B cell (primary cell): ENCODE results near the gene PSMD5. TPM values are rescaled to one million over a fixed set of nuclear protein-coding genes. Genes with fewer than 3 reads are reported as not detected.

Source experiments
- ATAC-seq: fragments of 200-7000 bp; cut with Tn5 transposase; one replicate; pipeline ENCODE4 v1.10.0; 2021; ENCODE audit warnings: low read depth, mild to moderate bottlenecking, moderate number of reproducible peaks, moderate library complexity
- CTCF ChIA-PET: fragments of 350-600 bp; sonication (Branson Sonifier 250); formaldehyde crosslinking; loops from one replicate; lab custom pipeline; 2021; ENCODE audit warnings: antibody characterized with exemption, inconsistent platforms; lab: Charles Lee
- POLR2A ChIA-PET: fragments of 350-600 bp; sonication (Branson Sonifier 250); formaldehyde crosslinking; loops from one replicate; lab custom pipeline; 2021; ENCODE audit warnings: antibody characterized with exemption; lab: Charles Lee
- DNase-seq: peaks from one replicate; pipeline ENCODE4 v3.0.0; 2013
- H2AFZ ChIP-seq: 2 replicates; pipeline ENCODE4 v1.6.1; 2012; ENCODE audit warnings: mild to moderate bottlenecking, low read depth, low read length; ENCODE audit not compliant: insufficient read depth, poor library complexity, severe bottlenecking
- H3K27ac ChIP-seq, 2 donors: 1 replicate in 1 of 2; 2 replicates in 1 of 2; pipeline ENCODE4 v1.5.1; 2012 to 2013; ENCODE audit warnings: low read length in 2 of 2, mild to moderate bottlenecking in 2 of 2, moderate library complexity in 1 of 2
- H3K27me3 ChIP-seq, 4 experiments: fragments of 200-600 bp in 1 of 4; sonication (generic) in 1 of 4; replicated peaks in 1 of 4; 1 replicate in 2 of 4; 2 replicates in 2 of 4; pipeline versions ENCODE4 v1.6.1 to v1.7.0; 2013 to 2016; ENCODE audit warnings: low read length in 3 of 4, mild to moderate bottlenecking in 2 of 4, mixed read lengths in 1 of 4, moderate library complexity in 1 of 4; ENCODE audit not compliant: insufficient read depth in 4 of 4, control insufficient read depth in 3 of 4; ENCODE audit errors: control extremely low read depth in 1 of 4
- H3K36me3 ChIP-seq, 2 experiments: replicated peaks in 1 of 2; 1 replicate in 1 of 2; 2 replicates in 1 of 2; pipeline versions ENCODE4 v1.6.1 to v1.7.1; 2013; ENCODE audit warnings: low read length in 1 of 2; ENCODE audit not compliant: insufficient read depth in 2 of 2, control insufficient read depth in 1 of 2; ENCODE audit errors: control extremely low read depth in 1 of 2, extremely low read depth in 1 of 2
- H3K4me1 ChIP-seq, 2 donors: fragments of 200-600 bp in 1 of 2; sonication (generic) in 1 of 2; 1 replicate in 1 of 2; 2 replicates in 1 of 2; pipeline versions ENCODE4 v1.5.1 to v1.6.1; 2013 to 2017; ENCODE audit warnings: low read length in 2 of 2; ENCODE audit not compliant: control insufficient read depth in 2 of 2, insufficient read depth in 2 of 2
- H3K4me2 ChIP-seq: replicated peaks from 2 replicates; pipeline ENCODE3; 2012; ENCODE audit warnings: mild to moderate bottlenecking, low read depth, low read length; ENCODE audit not compliant: poor library complexity, severe bottlenecking
- H3K4me3 ChIP-seq, 5 experiments: fragments of 200-600 bp in 1 of 5; sonication (generic) in 1 of 5; 1 replicate in 3 of 5; 2 replicates in 2 of 5; pipeline versions ENCODE4 v1.5.1 to v1.7.0; 2011 to 2016; ENCODE audit warnings: low read length in 4 of 5, mild to moderate bottlenecking in 4 of 5, low read depth in 2 of 5, control low read depth in 1 of 5, moderate library complexity in 1 of 5; ENCODE audit not compliant: insufficient read depth in 1 of 5; ENCODE audit errors: control extremely low read depth in 1 of 5, extremely low read depth in 1 of 5
- H3K79me2 ChIP-seq: fragments of 200-600 bp; sonication (generic); one replicate; pipeline ENCODE4 v1.6.0; 2016; ENCODE audit warnings: low read length; ENCODE audit not compliant: control insufficient read depth, insufficient read depth
- H3K9ac ChIP-seq: fragments of 200-600 bp; sonication (generic); 2 replicates; pipeline ENCODE4 v1.6.1; 2017; ENCODE audit warnings: mild to moderate bottlenecking, low read length, moderate library complexity
- H3K9me3 ChIP-seq, 3 donors: one replicate each; pipeline versions ENCODE4 v1.6.1 to v1.7.1; 2013; ENCODE audit warnings: low read length in 2 of 3; ENCODE audit not compliant: control insufficient read depth in 2 of 3, insufficient read depth in 1 of 3; ENCODE audit errors: control extremely low read depth in 1 of 3
- H4K20me1 ChIP-seq: 2 replicates; pipeline ENCODE4 v1.6.0; 2012; ENCODE audit warnings: mild to moderate bottlenecking, low read length; ENCODE audit not compliant: insufficient read depth, control insufficient read depth, poor library complexity, severe bottlenecking
- H3K27ac Mint-ChIP-seq: one replicate; pipeline ENCODE4 v1.8.0; 2021; ENCODE audit warnings: mixed read lengths
- H3K27me3 Mint-ChIP-seq: one replicate; pipeline ENCODE4 v1.8.0; 2021; ENCODE audit warnings: mixed read lengths
- H3K4me1 Mint-ChIP-seq: one replicate; pipeline ENCODE4 v1.8.0; 2021; ENCODE audit warnings: mixed read lengths
- H3K4me3 Mint-ChIP-seq: one replicate; pipeline ENCODE4 v1.8.0; 2021; ENCODE audit warnings: mixed read lengths
- H3K9me3 Mint-ChIP-seq: one replicate; pipeline ENCODE4 v1.8.0; 2022; ENCODE audit warnings: mixed read lengths; ENCODE audit not compliant: insufficient read depth
- EZH2 ChIP-seq: IDR thresholded peaks from 2 replicates; pipeline ENCODE4 v1.6.1; 2012; ENCODE audit warnings: borderline replicate concordance, low read depth, mild to moderate bottlenecking, moderate library complexity, low read length; ENCODE audit not compliant: insufficient read depth, poor library complexity, severe bottlenecking
- WGBS: methylation state at CpG from one replicate; pipeline ENCODE4 v1.1.5; 2013; ENCODE audit warnings: missing lambda C conversion rate; ENCODE audit not compliant: insufficient coverage; 5-methylcytosine and 5-hydroxymethylcytosine counted together
- intact Hi-C: fragments of 100-400 bp; cut with micrococcal nuclease; formaldehyde crosslinking; loops from one replicate; pipeline ENCODE4 v1.10.0; 2022
- polyA plus RNA-seq: library from polyadenylated mRNA; depleted of rRNA; stranded (reverse); fragments of >200 nt; gene quantifications from 2 replicates; pipeline ENCODE4 v1.2.3, GENCODE V29; 2012
- total RNA-seq, 2 donors: library from RNA; stranded (reverse); fragments of 120-200 nt in 1 of 2; gene quantifications; 1 replicate in 1 of 2; 2 replicates in 1 of 2; pipeline versions ENCODE4 v1.2.3 to v1.2.4, GENCODE V29; 2013 to 2022
- TF ChIP-seq, protein P1 (sequence below): fragments of 200-600 bp; IDR thresholded peaks from one replicate; pipeline ENCODE4 v1.8.0; 2022; ENCODE audit warnings: antibody characterized with exemption, mild to moderate bottlenecking

The PSMD5 gene
- total and polyA plus RNA-seq, 2 donors (not counting 1 experiment from before 2014, with no cell fraction given): 7.4 to 25.3 TPM

- Mint-ChIP-seq H3K4me3 (peak overlapping the region; percentile 98), H3K4me1 (peaks cover 40% of the 10 kb centered on the region), H3K27me3 (peaks cover 15% of the 10 kb centered on the region), H3K9me3 (no peaks in the 10 kb centered on the region), H3K27ac (peak overlapping the region; percentile 87)
- CTCF ChIA-PET: interaction anchor here (0.6 to 8.8 kb wide), 5 partner anchors 8 to 121 kb away, joined by 3 to 81 read pairs (median 4); no protein-coding TSS in a partner anchor
- H2AFZ ChIP-seq: peak overlapping the region; percentile 78
- no peaks in the 10 kb centered on the region for H3K79me2 ChIP-seq
- peaks cover 0 to 3% of the 10 kb centered on the region in 2 experiments for H3K36me3 ChIP-seq
- H3K4me2 ChIP-seq: peak overlapping the region; percentile 97
- H3K4me3 ChIP-seq: peak overlapping the region; percentile 48 to 84 (median 70)
- peak; percentile 60 for ATAC-seq
- peaks cover 27 to 33% of the 10 kb centered on the region in 2 donors for H3K4me1 ChIP-seq
- peak; percentile 74 for DNase-seq
- WGBS: under 1% methylated on average over 58 of the region's 63 CpGs
- no peaks in the 10 kb centered on the region for H3K9me3 ChIP-seq
- TF ChIP-seq, protein P1, sequence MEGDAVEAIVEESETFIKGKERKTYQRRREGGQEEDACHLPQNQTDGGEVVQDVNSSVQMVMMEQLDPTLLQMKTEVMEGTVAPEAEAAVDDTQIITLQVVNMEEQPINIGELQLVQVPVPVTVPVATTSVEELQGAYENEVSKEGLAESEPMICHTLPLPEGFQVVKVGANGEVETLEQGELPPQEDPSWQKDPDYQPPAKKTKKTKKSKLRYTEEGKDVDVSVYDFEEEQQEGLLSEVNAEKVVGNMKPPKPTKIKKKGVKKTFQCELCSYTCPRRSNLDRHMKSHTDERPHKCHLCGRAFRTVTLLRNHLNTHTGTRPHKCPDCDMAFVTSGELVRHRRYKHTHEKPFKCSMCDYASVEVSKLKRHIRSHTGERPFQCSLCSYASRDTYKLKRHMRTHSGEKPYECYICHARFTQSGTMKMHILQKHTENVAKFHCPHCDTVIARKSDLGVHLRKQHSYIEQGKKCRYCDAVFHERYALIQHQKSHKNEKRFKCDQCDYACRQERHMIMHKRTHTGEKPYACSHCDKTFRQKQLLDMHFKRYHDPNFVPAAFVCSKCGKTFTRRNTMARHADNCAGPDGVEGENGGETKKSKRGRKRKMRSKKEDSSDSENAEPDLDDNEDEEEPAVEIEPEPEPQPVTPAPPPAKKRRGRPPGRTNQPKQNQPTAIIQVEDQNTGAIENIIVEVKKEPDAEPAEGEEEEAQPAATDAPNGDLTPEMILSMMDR: no peak
- TF ChIP-seq EZH2: no peak
- POLR2A ChIA-PET: interaction anchor here (0.6 to 1.0 kb wide), 3 partner anchors 8 to 59 kb away, joined by 3 to 5 read pairs (median 3); no protein-coding TSS in a partner anchor
- intact Hi-C loops: loop anchor here (1.0 kb wide), 1 partner anchor 8 kb away; no protein-coding TSS in a partner anchor
- peaks cover 0 to 3% (median 0%) of the 10 kb centered on the region in 4 experiments for H3K27me3 ChIP-seq
- peak overlapping the region; percentile 65 for H3K9ac ChIP-seq
- no peaks in the 10 kb centered on the region for H4K20me1 ChIP-seq
- H3K27ac ChIP-seq: peak overlapping the region; percentile 21 to 48
Observed at GRCh38 chr9:120877276-120878034, 34.7 kb upstream of the PSMD5 start.

GRCh38 chr9:120876842-120877240 is 34.1 kb upstream of the PSMD5 start, which contains the start of gene PHF19:
Gene PHF19 (minus strand): TSS chr9:120877188. CDS start chr9:120874741, 2,447 bp downstream.
- H3K4me3 ChIP-seq: peak within 1 kb of the TSS; percentile 48 to 84 (median 70)
- Mint-ChIP-seq H3K4me3 (peak within 1 kb of the TSS; percentile 98), H3K27me3 (peaks cover 13% of the 10 kb centered on the region), H3K9me3 (no peaks in the 10 kb centered on the region), H3K27ac (peak within 1 kb of the TSS; percentile 87), H3K4me1 (peaks cover 40% of the 10 kb centered on the region)
- H3K27ac ChIP-seq: peak within 1 kb of the TSS; percentile 69 to 71
- H4K20me1 ChIP-seq: no peaks in the 10 kb centered on the region
- intact Hi-C loops: loop anchor here (1.0 kb wide), 4 partner anchors 8 to 59 kb away; no protein-coding TSS in a partner anchor
- H2AFZ ChIP-seq: peak within 1 kb of the TSS; percentile 78
- H3K27me3 ChIP-seq: peaks cover 0 to 3% (median 0%) of the 10 kb centered on the region in 4 experiments
- H3K79me2 ChIP-seq: no peaks in the 10 kb centered on the region
- 0% methylated on average over 28 of the region's 45 CpGs for WGBS
- H3K4me1 ChIP-seq: peaks cover 27 to 33% of the 10 kb centered on the region in 2 donors
- TF ChIP-seq, protein P1: no peak
- no peak for TF ChIP-seq EZH2
- ChIA-PET CTCF (interaction anchor here (1.0 to 8.8 kb wide), 2 partner anchors 52 to 59 kb away, joined by 4 to 81 read pairs; no protein-coding TSS in a partner anchor), POLR2A (interaction anchor here (0.8 to 1.0 kb wide), 2 partner anchors 55 to 60 kb away, joined by 3 to 5 read pairs; no protein-coding TSS in a partner anchor)
- H3K9ac ChIP-seq: peak within 1 kb of the TSS; percentile 67
- ATAC-seq (peak; percentile 5), DNase-seq (no peak)
- H3K4me2 ChIP-seq: peak within 1 kb of the TSS; percentile 97
- peaks cover 0 to 3% of the 10 kb centered on the region in 2 experiments for H3K36me3 ChIP-seq
- H3K9me3 ChIP-seq: no peaks in the 10 kb centered on the region
